DMS153 (cell line): ENCODE data around the gene COX8C.
"Not testable (repeated sequence)": the region's sequence is repeated elsewhere in the genome, so short reads cannot be mapped to it uniquely, and the experiment has no call there.

Source experiments
- DNase-seq: peaks from one replicate; lab custom pipeline; 2025; lab: John Stamatoyannopoulos, UW

COX8C gene

GRCh38 chr14:93322929-93323599, 23.9 kb upstream of the COX8C start:
- DNase-seq: no peak

GRCh38 chr14:93323600-93324174, 23.3 kb upstream of the COX8C start:
- no peak for DNase-seq

DNA sequence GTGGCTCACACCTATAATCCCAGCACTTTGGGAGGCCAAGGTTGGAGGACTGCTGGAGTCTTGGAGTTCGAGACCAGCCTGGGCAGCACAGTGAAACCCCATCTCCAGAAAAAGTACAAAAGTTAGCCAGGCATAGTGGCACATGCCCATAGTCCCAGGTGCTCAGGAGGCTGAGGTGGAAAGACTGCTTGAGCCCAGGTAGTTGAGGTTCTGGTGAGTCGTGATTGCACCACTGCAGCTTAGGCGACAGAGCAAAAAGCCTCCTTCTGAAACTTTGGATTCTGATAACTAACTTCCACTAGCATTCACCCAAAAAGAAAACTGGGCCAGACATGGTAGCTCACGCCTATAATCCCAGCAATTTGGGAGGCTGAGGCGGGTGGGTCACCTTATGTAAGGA, 20.8 kb upstream of the COX8C start:
- no peak for DNase-seq

GRCh38 chr14:93328546-93328945, 18.4 kb upstream of the COX8C start:
- DNase-seq: no peak

GRCh38 chr14:93329965-93330608, 16.9 kb upstream of the COX8C start:
- DNase-seq: no peak

DNA sequence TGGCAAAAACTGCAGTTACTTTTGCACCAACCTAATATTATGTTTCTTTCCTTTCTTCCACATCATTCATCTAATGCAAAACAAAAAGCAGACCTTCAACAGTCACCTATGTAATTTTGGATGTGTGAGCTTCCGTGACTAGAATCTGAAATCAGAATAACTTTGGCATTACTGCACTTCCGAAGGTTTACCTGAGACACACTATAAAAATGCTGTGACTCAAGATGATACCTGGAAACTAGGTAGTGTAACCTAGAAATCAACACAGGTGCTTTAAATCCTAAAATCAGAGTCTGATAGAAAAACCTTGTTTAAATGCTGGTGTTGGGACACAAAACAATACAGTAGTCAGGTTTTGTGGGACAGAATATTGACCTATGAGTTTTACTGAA, 16.4 kb upstream of the COX8C start:
- no peak for DNase-seq

DNA sequence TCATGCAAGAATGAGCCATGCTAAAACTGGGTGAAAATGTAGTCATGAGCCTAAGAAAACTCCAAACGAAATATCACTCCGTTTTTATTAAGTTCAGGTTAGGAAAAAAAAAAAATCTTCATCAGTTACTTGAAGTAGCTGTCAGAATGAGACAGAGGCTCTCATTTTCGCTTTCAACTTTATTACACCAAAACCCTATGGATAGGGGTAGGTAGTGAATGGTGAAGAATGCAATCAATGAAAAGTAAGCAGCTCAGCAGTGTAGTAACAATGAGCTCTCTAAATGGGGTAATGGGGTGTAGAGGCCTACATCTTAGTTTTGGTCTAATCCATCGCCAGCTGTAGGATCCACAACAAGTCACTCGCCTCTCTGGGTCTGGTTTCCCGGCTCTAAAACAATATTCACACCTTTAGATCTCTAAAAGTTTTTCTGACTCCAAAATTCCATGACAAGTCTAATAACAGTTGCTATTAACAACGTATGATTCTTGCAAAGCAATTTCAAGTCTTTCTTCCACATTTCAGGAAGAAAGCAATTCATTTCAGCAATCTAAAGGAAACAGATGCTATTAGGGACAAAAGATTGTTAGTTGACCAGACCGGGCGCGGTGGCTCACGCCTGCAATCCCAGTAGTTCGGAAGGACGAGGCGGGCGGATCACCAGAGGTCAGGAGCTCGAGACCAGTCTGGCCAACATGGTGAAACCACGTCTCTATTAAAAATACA, 15.8 kb upstream of the COX8C start:
- DNase-seq: no peak

- DNase-seq: no peak
These were observed 15.1 kb upstream of the COX8C start for GRCh38 chr14:93331728-93332396.

- peak; percentile 3 for DNase-seq
These were observed 14.6 kb upstream of the COX8C start for GRCh38 chr14:93332397-93332852.

GRCh38 chr14:93332853-93333630, 13.9 kb upstream of the COX8C start, which contains the start of gene BTBD7:
Gene BTBD7, minus strand, starts transcription at chr14:93333036. Its CDS starts 36,985 bp downstream, at chr14:93296051.
- peak; percentile 84 for DNase-seq

DNA sequence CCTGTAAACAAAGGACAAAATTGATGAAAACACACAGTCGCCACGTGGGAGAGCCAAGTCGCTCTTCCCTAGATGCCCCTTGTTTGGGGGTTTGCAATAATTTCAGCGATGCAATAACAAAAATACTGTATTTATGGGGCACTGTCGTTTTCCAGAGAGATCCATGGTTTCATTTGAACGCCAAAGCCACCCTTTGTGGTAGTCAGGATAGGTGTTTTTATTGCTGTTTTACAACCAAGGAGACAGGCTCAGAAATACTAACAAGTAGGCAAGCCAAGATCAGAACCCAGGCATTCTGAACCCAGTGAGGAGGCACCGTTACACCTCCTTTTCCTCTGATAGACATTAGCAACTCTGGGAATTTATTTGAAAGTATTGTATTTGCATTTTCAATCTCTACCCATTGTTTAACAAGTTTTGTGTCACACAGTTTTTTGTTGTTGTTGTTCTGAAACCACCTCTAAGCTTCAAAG, 13.3 kb upstream of the COX8C start:
- no peak for DNase-seq

- DNase-seq: no peak
These were observed 9.7 kb upstream of the COX8C start for GRCh38 chr14:93337143-93337753.

DNA sequence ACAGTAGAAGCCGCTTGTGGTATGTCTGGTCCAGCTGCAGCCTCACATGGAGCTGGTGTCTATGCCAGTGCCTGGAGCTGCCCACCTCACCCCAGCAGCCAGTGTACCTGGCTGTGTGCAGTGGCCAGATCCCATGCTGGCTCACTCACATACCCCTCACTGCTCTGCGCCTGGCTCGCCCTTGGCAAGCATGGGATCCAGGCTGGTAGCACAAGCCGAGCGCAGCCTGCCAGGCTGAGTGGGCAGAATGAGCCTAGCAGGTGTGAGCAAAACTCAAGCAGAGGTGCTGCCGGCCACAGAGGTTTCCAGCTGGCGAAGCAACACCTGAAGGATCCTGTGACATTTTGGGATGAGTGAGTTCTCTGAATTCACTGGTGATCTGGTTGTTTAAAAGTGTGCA, 9.1 kb upstream of the COX8C start:
- DNase-seq: no peak

- no peak for DNase-seq
These were observed 3.7 kb upstream of the COX8C start for GRCh38 chr14:93343266-93343665.

DNA sequence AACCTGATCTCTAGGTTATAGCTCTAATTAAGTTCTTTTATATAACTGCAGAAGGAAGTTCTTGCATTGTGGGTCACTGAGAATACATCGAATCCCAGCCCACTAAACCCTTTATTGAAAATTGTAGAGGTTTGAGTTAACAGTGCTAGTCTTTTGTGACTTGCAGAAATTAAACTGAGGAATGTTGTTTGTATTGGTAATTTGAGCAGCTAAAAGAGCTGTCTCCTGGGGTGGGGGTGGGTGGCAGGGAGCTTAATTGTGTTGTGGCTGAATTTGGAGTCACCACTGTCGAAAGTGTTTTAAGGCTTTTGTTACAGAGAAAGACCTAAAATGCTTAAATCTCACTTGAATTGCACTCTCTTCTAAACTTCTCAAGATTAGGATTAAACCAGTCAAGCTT, 3.2 kb upstream of the COX8C start:
- DNase-seq: no peak

GRCh38 chr14:93347850-93348249, 868 bp downstream of the COX8C start:
- DNase-seq: no peak

GRCh38 chr14:93348292-93348691, 1.3 kb downstream of the COX8C start:
- DNase-seq: no peak

DNA sequence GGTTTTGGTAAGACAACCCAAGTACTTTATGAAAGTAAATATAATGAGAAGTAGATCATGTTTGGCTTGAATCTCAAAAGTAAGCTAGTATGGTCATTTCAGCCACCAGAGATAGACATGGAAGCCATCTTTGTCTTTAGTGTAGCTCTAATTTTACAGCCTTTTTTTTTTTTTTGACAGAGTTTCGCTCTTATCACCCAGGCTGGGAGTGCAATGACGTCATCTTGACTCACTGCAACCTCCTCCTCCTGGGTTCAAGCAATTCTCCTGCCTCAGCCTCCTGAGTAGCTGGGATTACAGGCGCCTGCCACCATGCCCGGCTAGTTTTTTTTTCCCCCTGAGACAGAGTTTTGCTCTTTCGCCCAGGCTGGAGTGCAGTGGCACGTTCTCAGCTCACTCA, 7.9 kb downstream of the COX8C start:
- not testable (repeated sequence) for DNase-seq

DNA sequence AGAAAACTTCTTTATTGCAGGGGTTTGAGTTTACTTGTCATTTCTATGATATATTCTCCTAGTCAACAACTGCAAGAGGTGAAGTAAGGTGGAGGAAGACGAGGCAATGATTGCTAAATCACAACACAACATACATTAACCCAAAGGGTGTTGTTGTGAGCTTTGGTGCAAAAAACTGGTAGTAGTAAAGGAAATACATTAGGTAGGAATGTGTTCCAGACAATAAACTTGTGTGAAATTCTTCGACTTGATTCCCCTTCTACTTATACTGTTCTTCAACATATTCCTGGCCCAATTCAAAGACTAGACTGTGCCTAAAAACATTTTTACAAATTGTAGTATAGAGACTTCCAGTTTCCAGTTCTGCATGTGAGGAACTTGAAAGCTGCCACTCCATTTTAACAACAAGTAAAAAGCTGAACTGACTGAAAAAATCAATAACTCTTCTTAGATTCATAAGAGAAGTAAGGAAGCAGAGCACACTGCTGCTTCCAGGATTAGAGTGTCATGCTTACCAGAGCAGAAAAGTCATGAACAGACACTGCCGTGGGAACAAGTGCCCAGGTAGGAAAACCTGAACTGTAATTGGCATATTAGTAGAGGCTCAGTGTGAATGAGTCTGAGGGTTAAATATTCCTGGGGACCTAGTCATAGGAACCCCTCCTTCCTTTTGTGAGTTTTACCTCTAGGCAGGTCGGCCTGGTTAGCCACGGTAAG, 22.2 kb downstream of the COX8C start:
- DNase-seq: no peak

- no peak for DNase-seq
These were observed 22.8 kb downstream of the COX8C start for GRCh38 chr14:93369713-93370266.
